Kidney (tissue), 14 donors: ENCODE results near the gene MUC5AC. TPM values are rescaled to one million over a fixed set of nuclear protein-coding genes. Genes with fewer than 3 reads are reported as not detected.
A peak's percentile ranks its signal among the peaks of the same experiment; 100 is the strongest.

Source experiments
- DNase-seq, 5 donors: peaks; one replicate each; pipeline ENCODE4 v3.0.0-alpha.2; 2013 to 2020
- FAIRE-seq: peaks from 2 replicates; lab custom pipeline; 2012; peaks lifted over from hg19 to GRCh38; lab: Jason Lieb, UNC
- H3K27ac ChIP-seq, 2 donors: one replicate each; pipeline ENCODE4 v1.7.0; 2013; ENCODE audit warnings: low read depth in 2 of 2, low read length in 2 of 2, inconsistent platforms in 1 of 2
- H3K27me3 ChIP-seq: one replicate; pipeline ENCODE4 v1.7.1; 2013; ENCODE audit warnings: low read length, inconsistent platforms; ENCODE audit not compliant: control insufficient read depth, insufficient read depth
- H3K36me3 ChIP-seq, 3 donors: one replicate each; pipeline versions ENCODE4 v1.7.0 to v1.7.1; 2013; ENCODE audit warnings: low read length in 3 of 3, control low read depth in 1 of 3, inconsistent platforms in 1 of 3; ENCODE audit not compliant: insufficient read depth in 3 of 3, control insufficient read depth in 2 of 3
- H3K4me1 ChIP-seq, 3 donors: one replicate each; pipeline versions ENCODE4 v1.7.0 to v1.7.1; 2013; ENCODE audit warnings: low read length in 3 of 3, inconsistent platforms in 1 of 3, low read depth in 1 of 3; ENCODE audit not compliant: control insufficient read depth in 2 of 3, insufficient read depth in 2 of 3
- H3K4me3 ChIP-seq, 3 donors: one replicate each; pipeline versions ENCODE4 v1.7.0 to v1.8.1; 2013; ENCODE audit warnings: low read length in 3 of 3, control low read depth in 1 of 3, inconsistent platforms in 1 of 3
- H3K9ac ChIP-seq, 3 donors: one replicate each; pipeline versions ENCODE4 v1.7.0 to v1.7.1; 2013; ENCODE audit warnings: low read length in 3 of 3, control low read depth in 1 of 3, inconsistent platforms in 1 of 3
- H3K9me3 ChIP-seq, 3 donors: one replicate each; pipeline versions ENCODE4 v1.7.0 to v1.7.1; 2013; ENCODE audit warnings: low read length in 3 of 3, control low read depth in 1 of 3, inconsistent platforms in 1 of 3; ENCODE audit not compliant: control insufficient read depth in 2 of 3, insufficient read depth in 1 of 3
- CTCF ChIP-seq: IDR thresholded peaks from 3 replicates; pipeline ENCODE4 v1.5.1; 2012; ENCODE audit warnings: mild to moderate bottlenecking, moderate library complexity, borderline replicate concordance; ENCODE audit not compliant: insufficient read depth; ENCODE audit errors: extremely low read depth
- intact Hi-C: fragments of 100-400 bp; cut with DNase I; formaldehyde crosslinking; loops from one replicate; pipeline ENCODE4 v1.11.1; 2022
- polyA plus RNA-seq: library from polyadenylated mRNA; stranded (reverse); fragments of 350-450 nt; fragmentation: Illumina TruSeq; extraction: RNeasy Lipid Tissue Mini Kit (QIAGEN cat#74804); gene quantifications from one replicate; pipeline ENCODE4 v1.2.3, GENCODE V29; 2014; ENCODE audit warnings: low read depth, low replicate concordance; ENCODE audit not compliant: insufficient read depth
- total RNA-seq: library from RNA; stranded (reverse); fragmentation: NEBNext Ultra II Directional; extraction: Animal tissue kit (Norgen Biotek cat#: 25700); gene quantifications from one replicate; pipeline ENCODE4 v1.2.1, GENCODE V29; 2021
- donor health status: control.
- donor health status: control.
- donor health status: control.
- donor health status: control.
- donor health status: control.
- donor health status: DM: yes; HTN: yes; CAD: no.
- donor health status: Normal renal cell carcinoma (clear cell type).

Gene MUC5AC
- total and polyA plus RNA-seq, 2 donors from 2014 or later: 0.03 TPM; not detected in 1

- TF ChIP-seq CTCF: no peak
- DNase-seq (peak in 1 of 5 donors; percentile 41), FAIRE-seq (no peak)
- no peaks in the 10 kb centered on the region for H3K27me3 ChIP-seq
- H3K9ac ChIP-seq: no peak overlapping the region
- no peaks in the 10 kb centered on the region for H3K9me3 ChIP-seq
- no peak overlapping the region for H3K4me3 ChIP-seq
- no peak overlapping the region for H3K27ac ChIP-seq
- intact Hi-C loops: no loop called here
- H3K36me3 ChIP-seq: no peaks in the 10 kb centered on the region
- no peaks in the 10 kb centered on the region for H3K4me1 ChIP-seq
Measured at GRCh38 chr11:1168256-1168655, 10.5 kb downstream of the MUC5AC start.

GRCh38 chr11:1168721-1169161 lies 11.0 kb downstream of the MUC5AC start:
- no peak overlapping the region for H3K27ac ChIP-seq
- intact Hi-C loops: no loop called here
- FAIRE-seq (no peak), DNase-seq (peak in 1 of 5 donors; percentile 54)
- H3K4me1 ChIP-seq: no peaks in the 10 kb centered on the region
- H3K4me3 ChIP-seq: no peak overlapping the region
- TF ChIP-seq CTCF: no peak
- H3K36me3 ChIP-seq: no peaks in the 10 kb centered on the region
- H3K9me3 ChIP-seq: no peaks in the 10 kb centered on the region
- no peak overlapping the region for H3K9ac ChIP-seq
- H3K27me3 ChIP-seq: no peaks in the 10 kb centered on the region

- Histone ChIP-seq H3K27me3 (no peaks in the 10 kb centered on the region), H3K36me3 (no peaks in the 10 kb centered on the region), H3K4me3 (no peak overlapping the region), H3K4me1 (no peaks in the 10 kb centered on the region), H3K9me3 (no peaks in the 10 kb centered on the region), H3K27ac (no peak overlapping the region), H3K9ac (no peak overlapping the region)
- DNase-seq (peak in 1 of 5 donors; percentile 3), FAIRE-seq (no peak)
- intact Hi-C loops: no loop called here
- no peak for TF ChIP-seq CTCF
Measured at GRCh38 chr11:1171223-1171984, 13.7 kb downstream of the MUC5AC start.
